ENCODE measurements around the gene CES2. TPM values are rescaled to one million over a fixed set of nuclear protein-coding genes. Genes with fewer than 3 reads are reported as not detected.

CES2 gene
- total RNA-seq, 6 experiments from 2014 or later = 35.1 to 42.3 (median 40.2) TPM

DNA sequence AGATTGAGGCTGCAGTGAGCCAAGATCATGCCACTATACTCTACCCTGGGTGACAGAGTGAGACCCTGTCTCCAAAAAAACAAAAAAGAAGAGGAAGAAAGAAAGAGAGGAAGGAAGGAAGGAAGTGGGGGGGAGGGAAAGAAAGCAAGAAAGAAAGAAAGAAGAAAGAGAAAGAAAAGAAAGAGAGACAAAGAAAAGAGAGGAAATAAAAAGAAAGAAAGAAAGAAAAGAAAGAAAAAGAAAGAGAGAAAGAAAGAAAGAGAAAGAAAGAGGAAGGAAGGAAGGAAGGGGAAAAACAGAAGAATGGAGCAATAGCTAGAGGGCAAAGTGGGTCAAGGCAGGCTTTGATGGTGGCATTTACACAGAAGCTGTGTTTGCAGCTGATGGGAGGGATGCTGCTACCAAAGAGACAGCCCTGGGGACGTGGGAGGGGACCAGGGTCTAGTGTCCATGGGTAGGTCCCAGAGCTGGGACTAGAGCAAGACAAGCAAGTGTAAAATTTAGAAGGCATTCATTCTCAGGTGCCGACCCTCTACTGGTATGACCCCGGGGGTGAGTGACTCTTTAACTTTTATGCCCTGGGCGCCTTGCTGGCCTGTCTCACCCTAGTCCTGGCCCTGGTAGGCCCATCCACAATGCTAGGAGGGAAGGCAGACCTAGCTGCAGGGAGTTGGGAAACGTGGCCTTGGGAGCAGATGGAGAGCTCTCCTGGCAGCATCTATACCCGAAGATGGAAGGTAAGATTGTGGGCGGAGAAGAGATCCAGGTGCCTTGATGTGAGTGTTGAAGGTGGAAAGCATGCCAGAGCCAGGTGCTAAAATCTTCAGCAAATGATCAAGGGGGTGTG lies 23.8 kb downstream of the CES2 start:
- no peak for DNase-seq
- H3K9me3 Mint-ChIP-seq = no peaks in the 10 kb centered on the region
- TF ChIP-seq, protein P1, sequence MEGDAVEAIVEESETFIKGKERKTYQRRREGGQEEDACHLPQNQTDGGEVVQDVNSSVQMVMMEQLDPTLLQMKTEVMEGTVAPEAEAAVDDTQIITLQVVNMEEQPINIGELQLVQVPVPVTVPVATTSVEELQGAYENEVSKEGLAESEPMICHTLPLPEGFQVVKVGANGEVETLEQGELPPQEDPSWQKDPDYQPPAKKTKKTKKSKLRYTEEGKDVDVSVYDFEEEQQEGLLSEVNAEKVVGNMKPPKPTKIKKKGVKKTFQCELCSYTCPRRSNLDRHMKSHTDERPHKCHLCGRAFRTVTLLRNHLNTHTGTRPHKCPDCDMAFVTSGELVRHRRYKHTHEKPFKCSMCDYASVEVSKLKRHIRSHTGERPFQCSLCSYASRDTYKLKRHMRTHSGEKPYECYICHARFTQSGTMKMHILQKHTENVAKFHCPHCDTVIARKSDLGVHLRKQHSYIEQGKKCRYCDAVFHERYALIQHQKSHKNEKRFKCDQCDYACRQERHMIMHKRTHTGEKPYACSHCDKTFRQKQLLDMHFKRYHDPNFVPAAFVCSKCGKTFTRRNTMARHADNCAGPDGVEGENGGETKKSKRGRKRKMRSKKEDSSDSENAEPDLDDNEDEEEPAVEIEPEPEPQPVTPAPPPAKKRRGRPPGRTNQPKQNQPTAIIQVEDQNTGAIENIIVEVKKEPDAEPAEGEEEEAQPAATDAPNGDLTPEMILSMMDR (IDR thresholded peaks at IDR 0.05) = no peak
- H3K36me3 Mint-ChIP-seq (ENCODE audit: low read depth) = no peaks in the 10 kb centered on the region
- peaks cover 26% of the 10 kb centered on the region for H3K27me3 Mint-ChIP-seq (ENCODE audit: insufficient read depth)
- H3K27ac Mint-ChIP-seq = no peak overlapping the region; the same call in 1 of the 2 replicates
- H3K4me3 Mint-ChIP-seq = no peak overlapping the region
- H3K4me1 Mint-ChIP-seq (ENCODE audit: low read depth) = peaks cover under 1% of the 10 kb centered on the region

DNA sequence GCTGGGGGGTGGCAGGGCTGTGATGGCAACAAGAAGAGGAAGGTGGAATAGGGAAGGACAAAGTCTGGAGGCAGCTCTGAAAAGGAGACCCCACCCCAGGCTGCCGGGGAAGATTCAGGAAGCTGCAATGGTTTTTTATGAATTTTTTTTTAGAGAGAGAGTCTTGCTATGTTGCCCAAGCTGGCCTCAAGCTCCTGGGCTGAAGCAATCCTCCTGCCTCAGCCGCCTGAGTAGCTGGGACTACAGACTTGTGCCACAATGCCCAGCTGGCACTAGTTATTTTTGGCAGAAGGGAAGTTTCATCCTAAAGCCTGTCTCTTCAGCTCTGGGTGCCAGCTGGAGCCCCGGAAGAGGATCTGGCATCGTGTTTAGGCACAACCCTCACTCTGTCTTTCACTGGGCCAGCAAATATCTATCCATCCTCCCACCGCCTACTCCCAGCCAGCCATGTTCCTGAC lies 24.4 kb downstream of the CES2 start:
- Mint-ChIP-seq H3K4me3 (no peak overlapping the region), H3K27me3 (ENCODE audit: insufficient read depth) (peaks cover 26% of the 10 kb centered on the region)

DNA sequence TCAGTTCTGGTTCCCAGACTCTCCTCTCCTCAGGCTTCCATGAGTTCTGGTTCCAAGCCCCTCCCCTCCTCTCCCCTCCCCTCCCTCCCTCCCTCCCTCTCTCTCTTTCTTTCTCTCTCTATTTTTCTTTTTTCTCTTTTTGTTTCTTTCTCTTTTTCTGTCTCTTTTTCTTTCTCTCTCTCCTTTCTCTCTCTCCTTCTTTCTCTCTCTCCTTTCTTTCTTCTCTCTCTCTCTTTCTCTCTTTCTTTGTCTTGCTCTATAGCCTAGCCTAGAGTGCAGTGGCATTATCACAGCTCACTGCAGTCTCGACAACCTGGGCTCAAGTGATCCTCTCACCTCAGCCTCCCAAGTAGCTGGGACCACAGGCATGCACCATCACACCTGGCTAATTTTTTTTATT lies 25.0 kb downstream of the CES2 start:
- DNase-seq = no peak
- H3K36me3 Mint-ChIP-seq (ENCODE audit: low read depth) = no peaks in the 10 kb centered on the region
- H3K9me3 Mint-ChIP-seq = no peaks in the 10 kb centered on the region
- TF ChIP-seq, protein P1 (IDR thresholded peaks at IDR 0.05) = no peak
- no peak overlapping the region for H3K4me3 Mint-ChIP-seq
- peak overlapping the region; percentile 31; the same call in 1 of the 2 replicates for H3K27ac Mint-ChIP-seq
- peaks cover 27% of the 10 kb centered on the region for H3K27me3 Mint-ChIP-seq (ENCODE audit: insufficient read depth)
- H3K4me1 Mint-ChIP-seq (ENCODE audit: low read depth) = no peaks in the 10 kb centered on the region

More for the DNA sequence above, 24.4 kb downstream of the CES2 start:
- Mint-ChIP-seq H3K27ac (no peak overlapping the region; the same call in 1 of the 2 replicates), H3K9me3 (no peaks in the 10 kb centered on the region), H3K4me1 (ENCODE audit: low read depth) (no peaks in the 10 kb centered on the region), H3K36me3 (ENCODE audit: low read depth) (no peaks in the 10 kb centered on the region)
- DNase-seq = no peak
- TF ChIP-seq, protein P1 (IDR thresholded peaks at IDR 0.05) = no peak

DNA sequence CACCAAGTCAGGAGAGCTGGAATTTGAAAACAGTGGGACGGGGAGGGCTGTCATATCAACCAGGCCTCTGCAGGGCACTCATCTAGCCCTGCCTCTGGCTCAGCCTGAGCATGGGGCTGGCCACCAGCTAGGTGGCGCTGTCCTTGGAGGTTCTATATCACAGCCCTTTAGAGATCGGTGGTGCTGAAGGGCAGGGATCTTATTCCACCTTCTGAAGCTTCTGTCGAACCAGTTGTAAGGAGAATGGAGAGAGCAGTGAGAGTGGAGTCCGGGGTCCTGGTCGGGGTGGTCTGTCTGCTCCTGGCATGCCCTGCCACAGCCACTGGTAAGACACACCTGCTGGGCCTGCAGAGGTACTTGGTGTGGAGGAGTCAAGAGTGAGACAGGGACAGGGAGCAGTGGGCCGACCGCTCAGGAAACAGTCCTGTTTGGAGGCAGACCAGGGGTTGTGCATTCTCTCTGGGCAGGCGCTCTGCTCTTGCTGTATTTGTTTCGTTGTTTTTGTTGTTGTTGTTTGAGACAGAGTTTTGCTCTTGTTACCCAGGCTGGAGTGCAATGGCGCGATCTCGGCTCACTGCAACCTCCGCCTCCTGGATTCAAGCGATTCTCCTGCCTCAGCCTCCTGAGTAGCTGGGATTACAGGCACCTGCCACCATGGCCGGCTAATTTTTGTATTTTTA lies 25.9 kb downstream of the CES2 start, which contains the start of gene CES3:
CES3 (plus strand) TSS at position 202 of the 680 bp plus-strand sequence; CDS start at position 244, 42 bp downstream.
- TF ChIP-seq, protein P1 (IDR thresholded peaks at IDR 0.05) = peak; percentile 89
- H3K4me1 Mint-ChIP-seq (ENCODE audit: low read depth) = no peaks in the 10 kb centered on the region
- H3K27ac Mint-ChIP-seq = peak within 1 kb of the TSS; percentile 31; the same call in 1 of the 2 replicates
- no peaks in the 10 kb centered on the region for H3K36me3 Mint-ChIP-seq (ENCODE audit: low read depth)
- H3K4me3 Mint-ChIP-seq = no peak within 1 kb of the TSS
- H3K27me3 Mint-ChIP-seq (ENCODE audit: insufficient read depth) = peaks cover 30% of the 10 kb centered on the region
- peak; percentile 63 for DNase-seq
- H3K9me3 Mint-ChIP-seq = no peaks in the 10 kb centered on the region

DNA sequence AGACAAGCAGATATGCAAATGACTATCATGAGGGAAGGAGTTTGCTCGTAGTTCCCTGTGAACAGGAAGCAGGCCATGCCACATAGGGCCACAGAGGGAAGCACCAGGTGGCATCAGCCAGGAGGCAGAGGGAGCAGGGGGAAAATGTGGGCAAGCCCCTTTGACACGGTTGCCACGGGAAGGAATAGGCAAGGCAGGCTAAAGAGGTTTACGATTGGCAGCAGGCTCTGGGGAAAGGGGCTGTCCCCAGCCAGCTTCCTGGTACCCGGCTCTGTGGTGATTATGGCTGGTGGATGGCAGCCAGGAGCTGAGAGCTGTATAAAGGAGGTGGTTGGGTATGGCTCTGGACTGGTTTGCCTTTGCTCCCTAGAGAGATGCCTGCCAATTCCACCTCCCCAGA lies 26.6 kb downstream of the CES2 start:
- peaks cover 33% of the 10 kb centered on the region for H3K27me3 Mint-ChIP-seq (ENCODE audit: insufficient read depth)
- DNase-seq = no peak
- H3K9me3 Mint-ChIP-seq = no peaks in the 10 kb centered on the region
- no peaks in the 10 kb centered on the region for H3K36me3 Mint-ChIP-seq (ENCODE audit: low read depth)
- no peak overlapping the region for H3K27ac Mint-ChIP-seq
- TF ChIP-seq, protein P1 (IDR thresholded peaks at IDR 0.05) = no peak
- no peak overlapping the region for H3K4me3 Mint-ChIP-seq
- no peaks in the 10 kb centered on the region for H3K4me1 Mint-ChIP-seq (ENCODE audit: low read depth)

Measured in HFFc6 (cell line).